ENCODE results near the gene MAPK4. TPM values are rescaled to one million over a fixed set of nuclear protein-coding genes. Genes with fewer than 3 reads are reported as not detected.
A peak's percentile ranks its signal among the peaks of the same experiment; 100 is the strongest.

Gene MAPK4
- total and polyA plus RNA-seq, 2 of the 4 experiments (the other 2 are of a cell fraction), result not detected

- no peak overlapping the region for H3K56ac ChIP-seq (ENCODE audit: extremely low read depth, insufficient read depth, low read length)
- TF ChIP-seq RCOR1 (IDR thresholded peaks at IDR 0.05; ENCODE audit: insufficient replicate concordance, low read length) (no peak), CTCF (conservative IDR thresholded peaks at IDR 0.05; ENCODE audit: low read depth, low read length) (peak; percentile 26), MAFK (IDR thresholded peaks at IDR 0.05; ENCODE audit: low read depth, low read length) (no peak)
- H2BK5ac ChIP-seq (ENCODE audit: low read depth, low read length, poor library complexity, severe bottlenecking), result no peak overlapping the region
- no peak overlapping the region for H2BK20ac ChIP-seq (ENCODE audit: low read depth, low read length)
- no peak overlapping the region for H4K91ac ChIP-seq (ENCODE audit: insufficient read depth, low read depth, low read length)
- H3K14ac ChIP-seq (replicated peaks; ENCODE audit: low read depth, low read length), result no peak overlapping the region
- ATAC-seq (ENCODE audit: low read depth), result no peak
- no peak overlapping the region for H4K5ac ChIP-seq (ENCODE audit: low read depth, low read length)
- no peak overlapping the region for H3K9ac ChIP-seq (ENCODE audit: low read depth, low read length)
- no peak overlapping the region for H2AK5ac ChIP-seq (ENCODE audit: low read depth, low read length)
- H3K18ac ChIP-seq (ENCODE audit: low read depth, low read length), result no peak overlapping the region
- peaks cover 5% of the 10 kb centered on the region; the same call in 1 of the 2 replicates for H3K9me3 ChIP-seq (ENCODE audit: control insufficient read depth, insufficient read depth, low read length)
- no peaks in the 10 kb centered on the region for H3K4me1 ChIP-seq (ENCODE audit: control insufficient read depth, insufficient read depth, low read length)
- H2AFZ ChIP-seq (replicated peaks; ENCODE audit: low read length, poor library complexity), result no peak overlapping the region
- no peaks in the 10 kb centered on the region for H3K36me3 ChIP-seq (ENCODE audit: control insufficient read depth, insufficient read depth, low read length)
- no peak overlapping the region for H2AK9ac ChIP-seq (replicated peaks; ENCODE audit: low read depth, low read length, poor library complexity)
- H3K4me2 ChIP-seq (ENCODE audit: low read depth, low read length), result no peak overlapping the region
- H3K9me1 ChIP-seq (ENCODE audit: insufficient read depth, low read length), result no peaks in the 10 kb centered on the region
- no TSS peak for BruUV-seq (replicated peaks)
- CTCF ChIA-PET, result no interaction called here
- dilution Hi-C loops (cut with HindIII; ENCODE audit: low sequenced_read_pairs, unreplicated experiment), result no loop called here
- H3K79me1 ChIP-seq (ENCODE audit: low read depth in 1 of 2, low read length in 2 of 2), result no peaks in the 10 kb centered on the region
- H3K4ac ChIP-seq (ENCODE audit: low read depth, low read length), result no peak overlapping the region
- H3K23ac ChIP-seq (ENCODE audit: low read depth, low read length), result no peak overlapping the region
- H4K8ac ChIP-seq (ENCODE audit: low read depth in 2 of 2, low read length in 2 of 2), result no peak overlapping the region
- WGBS, 2 experiments (ENCODE audit: extremely low coverage in 2 of 2, insufficient read length in 1 of 2), result no CpG with 5 or more reads among the region's 3 CpGs
- H3K4me3 ChIP-seq (ENCODE audit: insufficient read depth, low read depth, low read length), result no peak overlapping the region
- no peaks in the 10 kb centered on the region for H3K27me3 ChIP-seq (ENCODE audit: control insufficient read depth, insufficient read depth, low read length)
- H2BK120ac ChIP-seq (ENCODE audit: low read depth, low read length), result no peak overlapping the region
- H2BK15ac ChIP-seq (ENCODE audit: low read depth, low read length), result no peak overlapping the region
- intact Hi-C loops (cut with micrococcal nuclease), result no loop called here
- POLR2A ChIA-PET (ENCODE audit: unreplicated experiment), result no interaction called here
- DNase-seq, result peak; percentile 4
- H4K20me1 ChIP-seq (ENCODE audit: insufficient read depth, low read length), result no peaks in the 10 kb centered on the region
- in situ Hi-C loops (cut with MboI; ENCODE audit: low sequenced_read_pairs), result no loop called here
- H3K27ac ChIP-seq (ENCODE audit: insufficient read depth, low read length), result no peak overlapping the region
Measured at GRCh38 chr18:50662177-50662576, 102.3 kb downstream of the MAPK4 start.
